Endothelial cell of umbilical vein (primary cell): Measurements from ENCODE around the gene MAN2A1. TPM values are rescaled to one million over a fixed set of nuclear protein-coding genes. Genes with fewer than 3 reads are reported as not detected.

Experiments
- BruUV-seq: library from RNA; stranded (reverse); fragments of 400-500 nt; replicated peaks from 2 replicates; lab custom pipeline; 2021; lab: Mats Ljungman, UMichigan
- CTCF ChIA-PET: fragments of 300-600, 350-600 bp; sonication (Branson Sonifier 250); formaldehyde crosslinking; loops from one replicate; lab custom pipeline; 2021; ENCODE audit warnings: antibody characterized with exemption, inconsistent platforms; lab: Charles Lee
- POLR2A ChIA-PET: fragments of 300-600, 350-600 bp; sonication (Branson Sonifier 250); formaldehyde crosslinking; loops from one replicate; lab custom pipeline; 2021; ENCODE audit warnings: antibody characterized with exemption, inconsistent platforms; lab: Charles Lee
- DNase-seq: peaks from one replicate; pipeline ENCODE4 v3.0.0-alpha.2; 2011; ENCODE audit warnings: low read depth, low spot score
- FAIRE-seq: peaks from 2 replicates; lab custom pipeline; 2011; peaks lifted over from hg19 to GRCh38; lab: Jason Lieb, UNC
- H2AFZ ChIP-seq: 2 replicates; pipeline ENCODE4 v1.6.0; 2012; ENCODE audit warnings: low read depth, low read length, control low read depth, inconsistent platforms
- H3K27ac ChIP-seq: 2 replicates; pipeline ENCODE4 v1.5.1; 2011; ENCODE audit warnings: low read depth, mild to moderate bottlenecking, control low read depth, low read length, moderate library complexity; ENCODE audit not compliant: insufficient read depth
- H3K27me3 ChIP-seq, 2 experiments: 2 replicates each; pipeline versions ENCODE4 v1.6.0 to v1.6.1; 2011; ENCODE audit warnings: low read length in 2 of 2, mixed read lengths in 1 of 2; ENCODE audit not compliant: control insufficient read depth in 2 of 2, insufficient read depth in 2 of 2
- H3K36me3 ChIP-seq, 2 experiments: 2 replicates in 1 of 2; 3 replicates in 1 of 2; pipeline ENCODE4 v1.5.1; 2011; ENCODE audit warnings: low read length in 2 of 2, mild to moderate bottlenecking in 1 of 2, moderate library complexity in 1 of 2; ENCODE audit not compliant: control insufficient read depth in 2 of 2, insufficient read depth in 2 of 2; ENCODE audit errors: extremely low read depth in 1 of 2
- H3K4me1 ChIP-seq: 3 replicates; pipeline ENCODE4 v1.5.1; 2011; ENCODE audit warnings: mild to moderate bottlenecking, low read length; ENCODE audit not compliant: control insufficient read depth, insufficient read depth; ENCODE audit errors: extremely low read depth
- H3K4me2 ChIP-seq: 2 replicates; pipeline ENCODE4 v1.6.1; 2011; ENCODE audit warnings: low read length, control low read depth, mixed read lengths; ENCODE audit not compliant: insufficient read depth
- H3K4me3 ChIP-seq, 3 experiments: fragments of 200-600 bp in 1 of 3; sonication (generic), shearing (Covaris generic) in 1 of 3; replicated peaks in 1 of 3; 2 replicates each; pipeline ENCODE4 v1.5.1; 2011 to 2016; ENCODE audit warnings: control low read depth in 3 of 3, low read length in 3 of 3, mild to moderate bottlenecking in 2 of 3, inconsistent platforms in 1 of 3, low read depth in 1 of 3, moderate library complexity in 1 of 3; ENCODE audit not compliant: insufficient read depth in 1 of 3
- H3K79me2 ChIP-seq: 2 replicates; pipeline ENCODE4 v1.6.0; 2012; ENCODE audit warnings: low read length, inconsistent platforms; ENCODE audit not compliant: control insufficient read depth, insufficient read depth
- H3K9ac ChIP-seq: replicated peaks from 2 replicates; pipeline ENCODE3; 2011; ENCODE audit warnings: low read length, control low read depth; ENCODE audit not compliant: insufficient read depth; ENCODE audit errors: extremely low read depth
- H3K9me1 ChIP-seq: replicated peaks from 3 replicates; pipeline ENCODE4 v1.6.0; 2011; ENCODE audit warnings: mild to moderate bottlenecking, low read length; ENCODE audit not compliant: control insufficient read depth, insufficient read depth; ENCODE audit errors: extremely low read depth
- H3K9me3 ChIP-seq: replicated peaks from 2 replicates; pipeline ENCODE4 v1.5.1; 2012; ENCODE audit warnings: low read length, inconsistent platforms; ENCODE audit not compliant: control insufficient read depth, insufficient read depth
- H4K20me1 ChIP-seq: replicated peaks from 2 replicates; pipeline ENCODE3; 2011; ENCODE audit warnings: mild to moderate bottlenecking, low read length; ENCODE audit not compliant: control insufficient read depth, insufficient read depth; ENCODE audit errors: extremely low read depth
- CTCF ChIP-seq, 2 donors: IDR thresholded peaks; 1 replicate in 1 of 2; 2 replicates in 1 of 2; pipeline ENCODE4 v1.5.1; 2011; ENCODE audit warnings: low read length in 2 of 2, mild to moderate bottlenecking in 2 of 2, moderate library complexity in 2 of 2, control low read depth in 1 of 2, inconsistent platforms in 1 of 2, low read depth in 1 of 2; ENCODE audit not compliant: insufficient read depth in 1 of 2; ENCODE audit errors: extremely low read depth in 1 of 2
- EZH2 ChIP-seq: IDR thresholded peaks from 2 replicates; pipeline ENCODE4 v1.6.1; 2012; ENCODE audit warnings: borderline replicate concordance, low read depth, mild to moderate bottlenecking, moderate library complexity, low read length, inconsistent platforms; ENCODE audit not compliant: severe bottlenecking
- FOS ChIP-seq: IDR thresholded peaks from 2 replicates; pipeline ENCODE4 v1.6.1; 2011; ENCODE audit warnings: mild to moderate bottlenecking, low read length, moderate library complexity, borderline replicate concordance; ENCODE audit not compliant: insufficient read depth
- GATA2 ChIP-seq: IDR thresholded peaks from 2 replicates; pipeline ENCODE4 v1.7.0; 2011; ENCODE audit warnings: low read depth, mild to moderate bottlenecking, moderate library complexity, mixed read lengths, low read length; ENCODE audit not compliant: insufficient read length, insufficient read depth
- JUN ChIP-seq: IDR thresholded peaks from 2 replicates; pipeline ENCODE4 v1.6.1; 2011; ENCODE audit warnings: borderline replicate concordance, low read depth; ENCODE audit not compliant: insufficient read length, insufficient read depth
- MAX ChIP-seq: IDR thresholded peaks from 2 replicates; pipeline ENCODE4 v1.6.1; 2011; ENCODE audit not compliant: insufficient read depth, insufficient read length
- MYC ChIP-seq: IDR thresholded peaks from one replicate; pipeline ENCODE4 v1.6.1; 2011; ENCODE audit warnings: mild to moderate bottlenecking, low read depth, low read length
- POLR2A ChIP-seq: IDR thresholded peaks from 2 replicates; pipeline ENCODE4 v1.6.1; 2012; ENCODE audit warnings: low read depth, mild to moderate bottlenecking, control low read depth, low read length
- POLR2AphosphoS5 ChIP-seq: IDR thresholded peaks from 2 replicates; pipeline ENCODE4 v1.6.1; 2012; ENCODE audit warnings: low read depth, mild to moderate bottlenecking, control low read depth, low read length, moderate library complexity; ENCODE audit not compliant: insufficient read depth
- dilution Hi-C: fragments of 300-500 bp; cut with MboI; formaldehyde crosslinking; loops from one replicate; pipeline ENCODE4 v1.15.0; 2019; ENCODE audit warnings: low sequenced_read_pairs; ENCODE audit not compliant: extremely low pct_ligation_motif_present
- intact Hi-C: fragments of 100-400 bp; cut with micrococcal nuclease; formaldehyde crosslinking; loops from one replicate; pipeline ENCODE4 v1.10.0; 2022
- polyA plus RNA-seq, 4 experiments: library from polyadenylated mRNA; depleted of rRNA in 3 of 4; stranded (reverse) in 3 of 4; unstranded in 1 of 4; fragments of >200 nt; gene quantifications; 2 replicates each; pipeline versions ENCODE4 v1.2.1 to v1.2.3, GENCODE V29; 2011 to 2012; ENCODE audit warnings: missing spikeins in 1 of 4
- total RNA-seq: library from RNA; stranded (reverse); gene quantifications from 2 replicates; pipeline ENCODE4 v1.2.3, GENCODE V29; 2021

The MAN2A1 gene
- total and polyA plus RNA-seq, 2 donors (not counting 3 experiments of a cell fraction or from before 2014, with no cell fraction given): 20.8 to 54.8 TPM

DNA sequence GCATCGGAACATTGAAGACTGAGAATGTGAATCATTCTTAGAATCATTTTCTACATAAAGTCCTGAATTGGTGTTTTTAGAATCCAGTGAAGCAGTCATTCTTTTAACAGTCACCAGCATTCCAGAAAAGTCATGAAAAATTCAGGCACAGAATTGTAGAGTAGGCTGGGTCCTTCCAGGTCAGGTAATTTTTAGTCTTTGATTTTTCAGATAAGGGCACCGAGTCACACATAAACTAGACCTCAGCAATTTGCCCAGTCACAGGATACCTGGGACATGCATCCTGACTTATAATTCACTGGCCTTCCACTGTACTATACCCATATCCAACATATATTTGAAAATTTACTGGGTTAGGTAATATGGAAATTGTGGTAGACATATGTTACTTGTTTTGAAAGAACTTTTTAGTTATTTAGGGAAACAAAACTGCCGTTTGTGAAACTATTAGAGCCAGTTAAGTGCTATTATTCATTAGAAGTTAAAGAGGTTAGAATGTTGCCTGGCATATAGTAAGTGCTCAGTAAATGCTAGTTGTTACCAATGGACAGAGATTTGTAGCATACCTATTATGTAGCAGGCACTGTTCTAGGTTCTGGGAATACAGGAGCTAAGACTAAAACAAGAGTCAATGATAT, 10.9 kb downstream of the MAN2A1 start:
- intact Hi-C loops: no loop called here
- no peak overlapping the region for H3K4me3 ChIP-seq
- H4K20me1 ChIP-seq: no peaks in the 10 kb centered on the region
- BruUV-seq: no TSS peak
- POLR2A ChIA-PET: no interaction called here
- H3K79me2 ChIP-seq: peaks cover 69% of the 10 kb centered on the region
- H3K4me2 ChIP-seq: no peak overlapping the region
- H3K36me3 ChIP-seq: no peaks in the 10 kb centered on the region
- H3K9me1 ChIP-seq: no peaks in the 10 kb centered on the region
- no peaks in the 10 kb centered on the region for H3K27me3 ChIP-seq
- H3K4me1 ChIP-seq: no peaks in the 10 kb centered on the region
- H3K27ac ChIP-seq: no peak overlapping the region
- DNase-seq: no peak
- no peak overlapping the region for H3K9ac ChIP-seq
- no peak for TF ChIP-seq MYC
- TF ChIP-seq POLR2AphosphoS5: no peak
- TF ChIP-seq POLR2A: no peak
- no peak for TF ChIP-seq CTCF (IDR thresholded peaks at IDR 0.05; ENCODE audit: extremely low read depth in 1 of 2, insufficient read depth in 1 of 2, low read depth in 1 of 2, low read length in 2 of 2)
- TF ChIP-seq GATA2: no peak
- no peak for TF ChIP-seq MAX
- TF ChIP-seq EZH2: no peak
- no peak for TF ChIP-seq JUN
- TF ChIP-seq FOS: no peak
- dilution Hi-C loops: no loop called here
- H3K9me3 ChIP-seq: no peaks in the 10 kb centered on the region
- FAIRE-seq: no peak
- H2AFZ ChIP-seq: no peak overlapping the region
- CTCF ChIA-PET: interaction anchor here (1.6 kb wide), 2 partner anchors 9 to 11 kb away, joined by 5 to 7 read pairs; partner anchors contain the start of gene MAN2A1
